ENCODE measurements around the gene PLOD2.
"Not testable (repeated sequence)": the region's sequence is repeated elsewhere in the genome, so short reads cannot be mapped to it uniquely, and the experiment has no call there.

PLOD2 gene

DNA sequence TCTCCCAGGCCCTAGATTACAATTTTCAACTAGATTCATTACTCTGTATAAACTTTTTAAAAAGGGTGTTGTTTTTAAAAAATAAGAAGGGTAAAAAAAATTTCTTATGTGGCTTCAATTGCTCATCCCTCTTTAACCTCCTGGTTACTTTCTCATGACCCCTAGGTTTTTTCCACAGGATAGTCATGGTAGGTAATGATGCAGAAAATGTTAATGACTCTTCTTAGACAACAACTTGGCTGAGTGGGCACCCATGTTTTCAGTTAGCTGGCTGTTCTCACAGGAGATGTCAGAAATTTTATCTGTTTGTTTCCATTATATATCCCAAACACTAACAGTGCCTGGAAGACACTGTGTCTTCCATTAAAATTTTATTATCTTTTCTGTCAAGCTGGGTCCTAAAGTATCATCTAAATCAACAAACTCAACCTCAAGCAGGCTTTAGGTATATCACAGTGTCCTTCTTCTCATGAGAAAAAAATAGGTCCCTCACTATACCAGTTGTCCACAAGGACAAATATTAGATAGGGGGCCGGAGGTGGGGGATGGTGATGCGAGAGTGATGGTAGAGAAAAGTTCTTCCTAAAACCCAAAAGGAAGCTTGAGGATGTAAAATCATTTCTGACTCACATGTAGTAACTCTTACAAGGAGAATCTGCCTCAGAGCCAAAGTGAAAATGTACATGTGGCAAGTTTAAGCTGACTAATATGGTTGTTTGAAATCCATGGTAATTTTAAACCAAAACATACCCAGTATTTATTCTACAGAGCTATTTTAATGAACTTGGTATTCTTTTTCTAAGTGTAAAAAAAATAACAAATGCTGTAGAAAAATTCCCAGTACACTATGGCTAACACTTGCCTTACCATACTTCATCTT, 43.3 kb downstream of the PLOD2 start:
- H3K4me1 ChIP-seq (ENCODE audit: control insufficient read depth, low read depth, low read length): no peaks in the 10 kb centered on the region
- DNase-seq: no peak

DNA sequence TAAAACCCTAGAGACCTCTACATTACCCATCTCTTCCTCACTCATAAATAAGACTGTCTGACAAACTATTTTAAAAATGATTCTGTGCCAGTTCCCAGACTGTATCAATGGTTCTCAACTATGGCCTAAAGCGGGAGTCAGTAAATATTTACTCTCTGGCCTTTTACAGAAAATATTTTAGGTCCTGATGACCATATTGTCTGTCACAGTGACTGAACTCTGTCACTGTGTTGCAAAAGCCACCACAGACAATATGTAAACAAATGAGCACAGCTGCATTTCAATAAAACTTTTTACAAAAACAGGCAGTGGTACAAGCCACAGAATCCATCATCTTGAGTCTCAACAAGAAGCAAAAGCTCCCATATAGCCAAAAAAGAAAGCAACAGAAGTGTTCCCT, 45.4 kb downstream of the PLOD2 start:
- H3K79me2 ChIP-seq (ENCODE audit: control insufficient read depth, insufficient read depth, low read length): no peaks in the 10 kb centered on the region
- H3K27ac ChIP-seq (ENCODE audit: low read depth, low read length): no peak overlapping the region
- no peak overlapping the region for H3K4me3 ChIP-seq (ENCODE audit: low read length)
- H2BK15ac ChIP-seq (replicated peaks; ENCODE audit: low read depth): no peak overlapping the region
- no peak overlapping the region for H4K8ac ChIP-seq (ENCODE audit: low read depth, low read length)
- no peaks in the 10 kb centered on the region for H3K4me1 ChIP-seq (ENCODE audit: control insufficient read depth, low read depth, low read length)
- H4K5ac ChIP-seq (ENCODE audit: low read length): no peak overlapping the region
- H3K18ac ChIP-seq (ENCODE audit: low read length): no peak overlapping the region
- H3K56ac ChIP-seq (ENCODE audit: low read length): no peak overlapping the region
- DNase-seq: no peak
- no CpG with 5 or more reads among the region's 1 CpG for WGBS (ENCODE audit: extremely low coverage, insufficient coverage, low lambda C conversion rate)
- no peak overlapping the region for H2BK5ac ChIP-seq (ENCODE audit: low read length)
- H3K36me3 ChIP-seq (ENCODE audit: control insufficient read depth, insufficient read depth, low read length): no peaks in the 10 kb centered on the region
- H3K79me1 ChIP-seq (ENCODE audit: low read length): no peaks in the 10 kb centered on the region
- no peak overlapping the region for H2AK5ac ChIP-seq (ENCODE audit: low read length)
- H2BK120ac ChIP-seq (ENCODE audit: low read depth, low read length): no peak overlapping the region
- no peak overlapping the region for H3K4ac ChIP-seq (ENCODE audit: low read depth, low read length)
- no peak overlapping the region for H3K23ac ChIP-seq (ENCODE audit: low read length)
- H3K4me2 ChIP-seq (ENCODE audit: low read length): no peak overlapping the region
- no peaks in the 10 kb centered on the region for H3K27me3 ChIP-seq (ENCODE audit: insufficient read depth, low read length, poor library complexity)
- no peak overlapping the region for H3K9ac ChIP-seq (ENCODE audit: low read length)

More for the DNA sequence above, 43.3 kb downstream of the PLOD2 start:
- Histone ChIP-seq H4K5ac (ENCODE audit: low read length) (no peak overlapping the region), H3K56ac (ENCODE audit: low read length) (no peak overlapping the region), H4K8ac (ENCODE audit: low read depth, low read length) (no peak overlapping the region), H3K4ac (ENCODE audit: low read depth, low read length) (no peak overlapping the region), H2BK120ac (ENCODE audit: low read depth, low read length) (no peak overlapping the region), H3K18ac (ENCODE audit: low read length) (no peak overlapping the region), H3K79me2 (ENCODE audit: control insufficient read depth, insufficient read depth, low read length) (no peaks in the 10 kb centered on the region), H3K4me3 (ENCODE audit: low read length) (no peak overlapping the region), H2BK5ac (ENCODE audit: low read length) (no peak overlapping the region), H3K9ac (ENCODE audit: low read length) (no peak overlapping the region), H3K23ac (ENCODE audit: low read length) (no peak overlapping the region), H3K36me3 (ENCODE audit: control insufficient read depth, insufficient read depth, low read length) (no peaks in the 10 kb centered on the region), H3K27ac (ENCODE audit: low read depth, low read length) (no peak overlapping the region), H3K4me2 (ENCODE audit: low read length) (no peak overlapping the region), H3K79me1 (ENCODE audit: low read length) (no peaks in the 10 kb centered on the region), H3K27me3 (ENCODE audit: insufficient read depth, low read length, poor library complexity) (no peaks in the 10 kb centered on the region), H2BK15ac (replicated peaks; ENCODE audit: low read depth) (no peak overlapping the region), H2AK5ac (ENCODE audit: low read length) (no peak overlapping the region)
- WGBS (ENCODE audit: extremely low coverage, insufficient coverage, low lambda C conversion rate): no CpG with 5 or more reads among the region's 2 CpGs

DNA sequence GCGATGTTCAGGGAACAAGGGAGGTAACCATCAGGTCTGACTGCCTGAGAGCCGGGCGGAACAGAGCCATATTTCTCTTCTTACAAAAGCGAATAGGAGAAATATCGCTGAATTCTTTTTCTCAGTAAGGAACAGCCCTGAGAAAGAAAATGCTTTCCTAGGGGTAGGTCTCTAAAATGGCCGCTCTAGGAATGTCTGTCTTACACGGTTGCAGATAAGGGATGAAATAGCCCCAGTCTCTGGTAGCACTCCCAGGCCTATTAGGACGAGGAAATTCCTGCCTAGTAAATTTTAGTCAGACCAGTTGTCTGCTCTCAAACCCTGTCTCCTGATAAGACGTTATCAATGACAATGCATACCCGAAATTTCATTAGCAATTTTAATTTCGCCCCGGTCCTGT, 47.2 kb downstream of the PLOD2 start:
- not testable (repeated sequence) for H3K27ac ChIP-seq (ENCODE audit: low read depth, low read length); H3K79me1 ChIP-seq (ENCODE audit: low read length); H3K4me1 ChIP-seq (ENCODE audit: control insufficient read depth, low read depth, low read length); H2BK15ac ChIP-seq (replicated peaks; ENCODE audit: low read depth); H3K4me2 ChIP-seq (ENCODE audit: low read length); H2BK120ac ChIP-seq (ENCODE audit: low read depth, low read length); H3K79me2 ChIP-seq (ENCODE audit: control insufficient read depth, insufficient read depth, low read length); H3K23ac ChIP-seq (ENCODE audit: low read length); H3K27me3 ChIP-seq (ENCODE audit: insufficient read depth, low read length, poor library complexity); H3K4ac ChIP-seq (ENCODE audit: low read depth, low read length); H3K4me3 ChIP-seq (ENCODE audit: low read length); H4K8ac ChIP-seq (ENCODE audit: low read depth, low read length); H3K56ac ChIP-seq (ENCODE audit: low read length); H2AK5ac ChIP-seq (ENCODE audit: low read length); H3K9ac ChIP-seq (ENCODE audit: low read length); H3K36me3 ChIP-seq (ENCODE audit: control insufficient read depth, insufficient read depth, low read length); DNase-seq; H2BK5ac ChIP-seq (ENCODE audit: low read length); H4K5ac ChIP-seq (ENCODE audit: low read length); H3K18ac ChIP-seq (ENCODE audit: low read length)
- WGBS (ENCODE audit: extremely low coverage, insufficient coverage, low lambda C conversion rate): no CpG with 5 or more reads among the region's 12 CpGs

DNA sequence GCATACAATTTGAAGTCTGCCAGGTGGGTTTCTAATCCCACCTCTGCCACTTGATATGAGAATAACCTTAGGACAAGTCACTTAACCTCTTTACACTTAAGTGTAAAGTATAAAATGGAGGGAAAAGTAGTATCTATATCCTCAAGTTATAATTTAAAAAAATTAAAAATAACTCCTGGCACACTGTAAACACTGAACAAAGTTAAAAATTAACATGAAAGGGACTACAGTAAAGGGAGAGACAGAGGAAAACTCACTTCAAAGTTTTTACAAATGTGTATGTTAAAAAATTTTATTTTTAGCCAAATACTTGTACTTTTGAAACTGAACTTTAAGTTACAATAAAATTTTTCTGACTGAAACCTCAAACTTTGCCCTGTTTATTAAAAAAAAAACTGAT, 49.6 kb downstream of the PLOD2 start:
- no peaks in the 10 kb centered on the region for H3K79me1 ChIP-seq (ENCODE audit: low read length)
- no peak for DNase-seq
- no peaks in the 10 kb centered on the region for H3K36me3 ChIP-seq (ENCODE audit: control insufficient read depth, insufficient read depth, low read length)
- no peak overlapping the region for H2AK5ac ChIP-seq (ENCODE audit: low read length)
- H3K27me3 ChIP-seq (ENCODE audit: insufficient read depth, low read length, poor library complexity): no peaks in the 10 kb centered on the region
- no peak overlapping the region for H3K23ac ChIP-seq (ENCODE audit: low read length)
- no peak overlapping the region for H2BK5ac ChIP-seq (ENCODE audit: low read length)
- H3K4me2 ChIP-seq (ENCODE audit: low read length): no peak overlapping the region
- no peak overlapping the region for H4K8ac ChIP-seq (ENCODE audit: low read depth, low read length)
- no peak overlapping the region for H2BK15ac ChIP-seq (replicated peaks; ENCODE audit: low read depth)
- H3K27ac ChIP-seq (ENCODE audit: low read depth, low read length): no peak overlapping the region
- no peak overlapping the region for H3K9ac ChIP-seq (ENCODE audit: low read length)
- no peaks in the 10 kb centered on the region for H3K4me1 ChIP-seq (ENCODE audit: control insufficient read depth, low read depth, low read length)
- no peak overlapping the region for H3K4me3 ChIP-seq (ENCODE audit: low read length)
- no peak overlapping the region for H2BK120ac ChIP-seq (ENCODE audit: low read depth, low read length)
- no peak overlapping the region for H3K56ac ChIP-seq (ENCODE audit: low read length)
- H3K18ac ChIP-seq (ENCODE audit: low read length): no peak overlapping the region
- H4K5ac ChIP-seq (ENCODE audit: low read length): no peak overlapping the region
- no peak overlapping the region for H3K4ac ChIP-seq (ENCODE audit: low read depth, low read length)
- no peaks in the 10 kb centered on the region for H3K79me2 ChIP-seq (ENCODE audit: control insufficient read depth, insufficient read depth, low read length)

DNA sequence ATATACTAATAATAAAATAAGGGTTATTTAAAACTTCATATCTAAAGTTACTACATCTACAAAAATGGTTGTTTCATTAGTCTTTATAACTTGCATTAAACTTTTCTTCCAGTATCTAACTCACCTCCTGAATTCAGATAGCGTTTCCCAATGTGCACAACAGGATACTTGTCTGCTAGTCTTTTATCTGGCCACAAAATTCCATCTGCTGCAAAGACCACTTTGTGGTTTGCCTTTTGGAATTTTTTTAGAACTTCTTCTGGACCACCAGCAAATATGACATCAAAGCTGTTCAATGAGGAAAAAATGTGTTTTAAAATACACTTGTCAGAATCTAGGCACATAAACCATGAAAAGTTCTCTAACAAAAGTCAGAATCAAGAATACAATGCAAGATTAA, 50.8 kb downstream of the PLOD2 start:
- Histone ChIP-seq H2BK15ac (replicated peaks; ENCODE audit: low read depth) (no peak overlapping the region), H3K79me2 (ENCODE audit: control insufficient read depth, insufficient read depth, low read length) (no peaks in the 10 kb centered on the region), H3K27me3 (ENCODE audit: insufficient read depth, low read length, poor library complexity) (no peaks in the 10 kb centered on the region), H2BK5ac (ENCODE audit: low read length) (no peak overlapping the region), H3K18ac (ENCODE audit: low read length) (no peak overlapping the region), H3K56ac (ENCODE audit: low read length) (no peak overlapping the region), H3K23ac (ENCODE audit: low read length) (no peak overlapping the region), H2BK120ac (ENCODE audit: low read depth, low read length) (no peak overlapping the region), H3K4me3 (ENCODE audit: low read length) (no peak overlapping the region), H3K4me2 (ENCODE audit: low read length) (no peak overlapping the region), H4K8ac (ENCODE audit: low read depth, low read length) (no peak overlapping the region), H3K9ac (ENCODE audit: low read length) (no peak overlapping the region), H3K36me3 (ENCODE audit: control insufficient read depth, insufficient read depth, low read length) (no peaks in the 10 kb centered on the region), H4K5ac (ENCODE audit: low read length) (no peak overlapping the region), H3K4ac (ENCODE audit: low read depth, low read length) (no peak overlapping the region), H3K79me1 (ENCODE audit: low read length) (no peaks in the 10 kb centered on the region), H2AK5ac (ENCODE audit: low read length) (no peak overlapping the region), H3K4me1 (ENCODE audit: control insufficient read depth, low read depth, low read length) (no peaks in the 10 kb centered on the region), H3K27ac (ENCODE audit: low read depth, low read length) (no peak overlapping the region)
- DNase-seq: no peak
- WGBS (ENCODE audit: extremely low coverage, insufficient coverage, low lambda C conversion rate): no CpG with 5 or more reads among the region's 1 CpG

DNA sequence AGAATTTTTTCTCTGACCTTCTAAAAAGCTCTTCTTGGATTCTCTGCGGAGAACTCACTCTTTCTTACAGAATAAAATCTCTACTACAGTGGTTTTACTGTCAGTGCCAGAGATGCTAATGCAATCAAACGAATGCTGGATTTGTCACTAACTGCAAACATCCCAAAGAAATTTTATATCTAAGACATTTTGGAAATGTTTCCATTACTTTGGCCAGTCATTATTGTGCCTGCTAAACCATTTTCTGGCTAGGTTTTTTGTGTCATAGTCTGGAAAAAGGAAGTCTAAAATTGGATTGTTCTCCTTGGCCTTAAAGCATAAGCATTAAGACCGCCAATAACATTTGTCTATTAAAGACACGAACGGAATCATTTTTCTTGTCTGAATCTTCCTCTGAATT, 54.0 kb downstream of the PLOD2 start:
- no CpG with 5 or more reads among the region's 5 CpGs for WGBS (ENCODE audit: extremely low coverage, insufficient coverage, low lambda C conversion rate)
- no peak overlapping the region for H3K4ac ChIP-seq (ENCODE audit: low read depth, low read length)

More for the DNA sequence above, 54.0 kb downstream of the PLOD2 start:
- Histone ChIP-seq H3K79me1 (ENCODE audit: low read length) (no peaks in the 10 kb centered on the region), H3K27ac (ENCODE audit: low read depth, low read length) (no peak overlapping the region), H4K5ac (ENCODE audit: low read length) (no peak overlapping the region), H3K18ac (ENCODE audit: low read length) (no peak overlapping the region), H3K27me3 (ENCODE audit: insufficient read depth, low read length, poor library complexity) (no peaks in the 10 kb centered on the region), H2AK5ac (ENCODE audit: low read length) (no peak overlapping the region), H3K4me3 (ENCODE audit: low read length) (no peak overlapping the region), H3K23ac (ENCODE audit: low read length) (no peak overlapping the region), H3K4me1 (ENCODE audit: control insufficient read depth, low read depth, low read length) (no peaks in the 10 kb centered on the region), H4K8ac (ENCODE audit: low read depth, low read length) (no peak overlapping the region), H2BK120ac (ENCODE audit: low read depth, low read length) (no peak overlapping the region), H3K36me3 (ENCODE audit: control insufficient read depth, insufficient read depth, low read length) (no peaks in the 10 kb centered on the region), H3K9ac (ENCODE audit: low read length) (no peak overlapping the region), H3K56ac (ENCODE audit: low read length) (no peak overlapping the region), H2BK15ac (replicated peaks; ENCODE audit: low read depth) (no peak overlapping the region), H3K4me2 (ENCODE audit: low read length) (no peak overlapping the region), H2BK5ac (ENCODE audit: low read length) (no peak overlapping the region), H3K79me2 (ENCODE audit: control insufficient read depth, insufficient read depth, low read length) (no peaks in the 10 kb centered on the region)
- no peak for DNase-seq
